Epithelial cell of esophagus (primary cell): ENCODE results near the gene SPHK1.

Experiments used
- DNase-seq: peaks from one replicate; pipeline ENCODE4 v3.0.0; 2010; ENCODE audit warnings: low read depth
- H3K4me3 ChIP-seq: 2 replicates; pipeline ENCODE4 v1.5.1; 2011; ENCODE audit warnings: mild to moderate bottlenecking, low read length, control low read depth
- TF ChIP-seq, protein P1 (sequence below): IDR thresholded peaks from 2 replicates; pipeline ENCODE4 v1.5.1; 2011; ENCODE audit warnings: low read depth, mild to moderate bottlenecking, low read length, control low read depth, inconsistent platforms; ENCODE audit not compliant: insufficient read depth; ENCODE audit errors: missing control alignments

Gene SPHK1

DNA sequence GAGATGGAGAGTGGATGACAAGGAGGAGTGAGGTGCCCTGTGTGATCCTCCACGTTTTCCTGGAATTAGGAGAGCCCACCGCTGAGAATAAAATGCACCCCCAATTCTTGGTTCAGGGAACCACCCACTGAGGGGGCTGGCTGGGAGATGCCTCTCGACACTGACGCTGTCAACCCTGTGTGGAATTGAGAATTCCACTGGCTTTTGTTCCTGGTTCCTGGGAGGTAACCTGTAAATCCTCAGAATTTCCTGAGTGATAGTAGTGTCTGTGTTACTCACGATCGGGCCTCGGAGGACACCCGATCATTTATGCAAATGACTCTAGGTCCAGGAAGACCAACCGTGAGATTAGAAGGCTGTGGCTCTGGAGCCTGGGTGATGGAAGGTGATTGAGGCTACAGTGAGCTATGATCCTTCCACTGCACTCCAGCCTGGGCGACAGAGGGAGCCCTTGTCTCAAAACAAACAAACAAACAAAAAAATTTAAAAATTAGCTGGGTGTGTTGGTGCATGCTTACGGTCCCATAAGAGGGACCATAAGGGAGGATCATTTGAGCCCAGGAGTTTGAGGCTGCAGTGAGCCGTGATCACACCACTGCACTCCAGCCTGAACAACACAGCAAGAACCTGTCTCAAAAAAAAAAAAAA, 19.0 kb upstream of the SPHK1 start:
- TF ChIP-seq, protein P1, sequence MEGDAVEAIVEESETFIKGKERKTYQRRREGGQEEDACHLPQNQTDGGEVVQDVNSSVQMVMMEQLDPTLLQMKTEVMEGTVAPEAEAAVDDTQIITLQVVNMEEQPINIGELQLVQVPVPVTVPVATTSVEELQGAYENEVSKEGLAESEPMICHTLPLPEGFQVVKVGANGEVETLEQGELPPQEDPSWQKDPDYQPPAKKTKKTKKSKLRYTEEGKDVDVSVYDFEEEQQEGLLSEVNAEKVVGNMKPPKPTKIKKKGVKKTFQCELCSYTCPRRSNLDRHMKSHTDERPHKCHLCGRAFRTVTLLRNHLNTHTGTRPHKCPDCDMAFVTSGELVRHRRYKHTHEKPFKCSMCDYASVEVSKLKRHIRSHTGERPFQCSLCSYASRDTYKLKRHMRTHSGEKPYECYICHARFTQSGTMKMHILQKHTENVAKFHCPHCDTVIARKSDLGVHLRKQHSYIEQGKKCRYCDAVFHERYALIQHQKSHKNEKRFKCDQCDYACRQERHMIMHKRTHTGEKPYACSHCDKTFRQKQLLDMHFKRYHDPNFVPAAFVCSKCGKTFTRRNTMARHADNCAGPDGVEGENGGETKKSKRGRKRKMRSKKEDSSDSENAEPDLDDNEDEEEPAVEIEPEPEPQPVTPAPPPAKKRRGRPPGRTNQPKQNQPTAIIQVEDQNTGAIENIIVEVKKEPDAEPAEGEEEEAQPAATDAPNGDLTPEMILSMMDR = peak; percentile 60
- peak; percentile 50 for DNase-seq
- H3K4me3 ChIP-seq = no peak overlapping the region

DNA sequence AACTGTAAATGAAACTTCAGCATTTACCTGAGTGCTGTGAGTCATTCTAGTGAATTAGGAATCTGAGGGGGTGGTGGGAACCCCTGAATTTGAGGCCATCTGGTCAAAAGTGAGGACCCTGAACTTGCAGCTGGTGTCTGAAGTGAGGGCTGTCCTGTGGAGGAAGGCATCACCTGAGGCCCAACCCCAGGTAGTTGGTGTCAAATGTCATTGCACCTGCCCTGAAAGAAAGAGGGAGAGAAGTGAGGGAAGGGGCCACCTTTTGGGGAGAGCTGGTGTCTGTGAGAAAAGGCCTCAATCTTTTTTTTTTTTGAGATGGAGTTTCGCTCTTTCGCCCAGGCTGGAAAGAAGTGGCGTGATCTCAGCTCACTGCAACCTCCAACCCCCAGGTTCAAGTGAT, 18.2 kb upstream of the SPHK1 start:
- TF ChIP-seq, protein P1 = no peak
- no peak overlapping the region for H3K4me3 ChIP-seq
- DNase-seq = no peak

DNA sequence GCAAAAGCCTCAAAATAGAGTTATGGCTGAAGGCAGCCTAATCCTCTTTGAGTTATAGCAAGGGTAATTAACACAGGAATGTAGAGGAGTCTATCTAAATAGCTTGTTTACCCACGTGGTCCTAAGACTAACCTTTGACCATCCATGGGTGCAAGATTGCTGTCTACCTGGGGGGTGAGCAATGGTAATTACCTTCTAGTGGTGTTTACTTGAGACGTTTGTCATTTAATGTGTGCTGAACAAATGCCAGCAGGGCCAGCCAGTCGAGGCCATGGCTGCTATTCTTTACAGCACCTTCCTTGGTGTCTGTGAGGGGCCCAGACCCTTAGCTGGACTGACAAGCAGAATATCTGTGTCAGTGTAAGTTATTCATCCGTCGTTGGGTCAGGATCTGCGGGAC, 16.8 kb upstream of the SPHK1 start:
- DNase-seq = no peak
- H3K4me3 ChIP-seq = no peak overlapping the region
- TF ChIP-seq, protein P1 = no peak

DNA sequence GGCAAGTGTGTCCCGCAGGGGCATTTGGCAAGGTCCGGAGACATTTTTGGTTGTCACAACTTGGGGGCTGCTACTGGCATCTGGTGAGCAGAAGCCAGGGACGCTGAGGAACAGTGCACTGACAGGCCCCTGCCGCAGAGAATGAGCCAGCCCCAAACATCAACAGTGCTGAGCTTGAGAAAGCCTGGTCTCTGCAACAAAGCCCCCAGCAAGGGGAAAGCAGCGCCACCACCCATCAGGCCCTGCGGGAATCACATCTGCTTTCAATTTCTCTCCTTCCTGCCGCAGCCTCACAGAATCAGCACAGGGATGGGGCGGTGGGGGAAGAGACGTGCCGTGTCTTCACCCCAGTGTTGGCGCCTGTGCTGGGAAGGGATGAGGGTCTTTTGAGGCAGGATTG, 15.9 kb upstream of the SPHK1 start:
- H3K4me3 ChIP-seq = no peak overlapping the region
- TF ChIP-seq, protein P1 = no peak
- DNase-seq = no peak

DNA sequence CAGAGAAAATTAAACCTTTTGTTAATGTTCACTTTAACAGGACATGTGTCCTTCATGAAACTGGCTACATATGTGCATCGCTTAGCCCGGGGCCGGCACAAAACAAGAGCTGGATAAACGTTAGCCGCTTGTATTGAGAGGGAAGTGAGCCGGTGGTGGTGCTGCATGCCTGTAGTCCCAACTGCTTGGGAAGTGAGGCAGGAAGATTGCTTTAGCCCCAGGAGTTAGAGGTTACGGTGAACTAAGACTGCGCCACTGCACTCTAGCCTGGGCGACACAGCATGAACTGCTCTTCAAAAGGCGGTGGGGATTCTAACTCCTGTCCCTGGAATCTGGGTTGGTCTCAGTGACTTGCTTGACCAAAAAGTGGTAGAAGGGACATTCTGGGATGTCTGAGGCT, 15.0 kb upstream of the SPHK1 start:
- no peak for DNase-seq
- no peak overlapping the region for H3K4me3 ChIP-seq
- TF ChIP-seq, protein P1 = no peak

GRCh38 chr17:76369804-76370203, 14.6 kb upstream of the SPHK1 start:
- no peak overlapping the region for H3K4me3 ChIP-seq
- TF ChIP-seq, protein P1 = no peak
- no peak for DNase-seq
